Sciatic nerve (tissue), 2 donors: ENCODE measurements around the gene ZNF594. TPM values are rescaled to one million over a fixed set of nuclear protein-coding genes. Genes with fewer than 3 reads are reported as not detected.
"Not testable (repeated sequence)": the region's sequence is repeated elsewhere in the genome, so short reads cannot be mapped to it uniquely, and the experiment has no call there.

ENCODE experiments used
- ATAC-seq: fragments of 200-7000 bp; cut with Tn5 transposase; one replicate; pipeline ENCODE4 v1.9.1; 2020; ENCODE audit warnings: mild to moderate bottlenecking, moderate library complexity
- DNase-seq: peaks from one replicate; pipeline ENCODE4 v3.0.0-alpha.2; 2020; ENCODE audit warnings: low spot score
- intact Hi-C: fragments of 100-400 bp; cut with DNase I; formaldehyde crosslinking; loops from one replicate; pipeline ENCODE4 v1.14.2; 2022
- total RNA-seq: library from RNA; stranded (reverse); fragmentation: NEBNext Ultra II Directional; extraction: Animal tissue kit (Norgen Biotek cat#: 25700); gene quantifications from one replicate; pipeline ENCODE4 v1.2.1, GENCODE V29; 2021
- donor health status: DM: no; HTN: no; CAD: no.
- donor health status: DM: no; HTN: no; CAD: no.

ZNF594 gene
- 16.5 TPM for total RNA-seq

DNA sequence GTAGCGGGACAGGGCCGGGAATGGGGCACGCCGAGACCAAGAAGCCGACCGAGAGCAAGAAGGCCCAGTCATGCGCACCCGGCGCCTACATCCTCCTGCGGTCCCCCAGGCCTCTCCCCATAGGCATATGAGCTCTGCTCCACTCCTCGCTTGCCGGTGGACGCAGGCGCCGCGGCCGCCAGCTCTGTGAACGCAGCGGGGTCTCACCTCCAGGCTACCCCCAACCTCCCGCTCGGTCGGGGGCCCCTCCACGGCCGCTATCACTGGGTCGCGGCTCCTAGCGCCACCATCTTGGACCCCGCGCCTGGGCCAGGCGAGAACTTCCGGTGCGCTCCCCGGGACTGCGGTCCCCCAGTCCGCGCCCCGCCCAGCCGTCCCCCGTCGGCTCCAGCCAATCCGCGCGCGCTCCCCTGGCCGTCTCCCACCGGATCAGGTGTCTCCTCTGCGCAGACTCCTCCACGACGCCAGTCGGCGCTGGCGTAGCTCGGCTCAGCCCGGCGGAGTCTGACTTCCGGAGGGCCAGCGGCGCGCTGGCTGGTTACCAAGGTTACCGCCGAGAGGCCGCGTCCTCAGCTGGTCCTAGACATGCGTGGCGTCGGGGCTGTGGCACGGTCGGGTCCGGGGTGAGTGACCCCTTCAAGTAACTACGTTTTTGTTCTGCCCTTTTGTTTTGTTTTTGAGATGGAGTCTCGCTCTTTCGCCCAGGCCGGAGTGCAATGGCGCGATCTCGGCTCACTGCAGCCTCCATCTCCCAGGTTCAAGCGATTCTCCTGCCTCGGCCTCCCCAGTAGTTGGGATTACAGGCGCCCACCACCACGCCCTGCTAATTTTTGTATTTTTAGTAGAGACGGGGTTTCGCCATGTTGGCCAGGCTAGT lies at the start of gene ZNF594:
Gene ZNF594 (minus strand): TSS at position 328 of the 877 bp plus-strand sequence. CDS start 7,612 bp downstream, outside the sequence.
- DNase-seq (peak; percentile 97), ATAC-seq (peak; percentile 100)
- intact Hi-C loops = no loop called here

DNA sequence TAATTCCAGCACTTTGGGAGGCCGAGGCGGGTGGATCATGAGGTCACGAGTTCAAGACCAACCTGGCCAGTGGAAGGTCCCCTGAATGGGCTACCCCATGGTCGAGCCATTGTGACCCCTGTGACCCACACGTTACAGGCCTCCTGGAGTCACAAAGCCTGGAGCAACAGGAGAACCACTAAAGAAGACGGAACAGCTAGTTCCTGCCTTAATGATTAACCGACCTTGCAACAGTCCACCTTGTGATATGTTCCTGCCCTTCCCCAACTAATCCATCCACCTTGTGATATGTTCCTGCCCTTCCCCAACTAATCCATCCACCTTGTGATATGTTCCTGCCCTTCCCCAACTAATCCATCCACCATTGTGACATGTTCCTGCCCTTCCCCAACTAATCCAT lies 48.1 kb upstream of the ZNF594 start:
- ATAC-seq, DNase-seq, intact Hi-C loops: not testable (repeated sequence)

DNA sequence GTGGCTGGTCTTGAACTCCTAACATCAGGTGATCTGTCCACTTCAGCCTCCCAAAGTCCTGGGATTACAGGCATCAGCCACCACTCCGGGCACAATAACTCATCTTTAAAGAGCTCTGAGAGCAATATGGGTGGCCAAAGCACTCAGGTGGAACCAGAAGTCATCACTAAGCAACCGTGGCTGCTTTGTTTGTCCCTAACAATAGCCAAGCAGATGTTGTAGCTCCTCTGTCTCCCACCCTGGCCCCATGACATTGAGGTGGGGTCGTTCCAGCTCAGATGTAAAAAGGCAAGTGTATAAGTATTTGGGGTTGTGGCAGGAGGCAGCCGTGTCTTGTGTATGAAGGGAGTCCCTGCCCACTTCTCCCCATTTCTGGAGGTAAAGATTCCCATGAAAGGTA lies 46.7 kb upstream of the ZNF594 start:
- DNase-seq = no peak
- ATAC-seq = no peak
- intact Hi-C loops = no loop called here

DNA sequence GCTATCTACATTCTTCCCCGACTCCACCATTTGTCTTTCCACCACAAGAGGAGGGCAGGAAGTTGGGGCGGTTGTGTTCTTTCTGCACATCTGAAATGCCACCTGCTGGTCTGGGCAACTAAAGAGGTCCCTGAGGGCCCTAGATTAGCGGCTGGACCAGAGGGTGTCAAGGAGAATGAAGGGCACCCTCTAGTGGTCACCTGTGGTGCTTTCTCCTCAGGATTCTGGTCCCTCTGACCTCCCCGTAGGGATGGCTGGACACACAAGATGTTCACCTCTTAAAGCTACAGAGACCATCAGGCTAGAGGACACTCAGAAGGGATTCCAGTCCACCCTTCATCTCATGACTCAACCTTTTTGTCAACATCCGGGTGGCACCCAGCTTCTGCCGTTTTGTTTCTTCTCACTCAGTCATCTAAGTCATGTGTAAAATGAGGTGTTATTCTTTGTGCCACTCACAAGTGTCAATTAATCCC lies 45.9 kb upstream of the ZNF594 start:
- DNase-seq = no peak
- intact Hi-C loops = no loop called here
- ATAC-seq = peak; percentile 50

DNA sequence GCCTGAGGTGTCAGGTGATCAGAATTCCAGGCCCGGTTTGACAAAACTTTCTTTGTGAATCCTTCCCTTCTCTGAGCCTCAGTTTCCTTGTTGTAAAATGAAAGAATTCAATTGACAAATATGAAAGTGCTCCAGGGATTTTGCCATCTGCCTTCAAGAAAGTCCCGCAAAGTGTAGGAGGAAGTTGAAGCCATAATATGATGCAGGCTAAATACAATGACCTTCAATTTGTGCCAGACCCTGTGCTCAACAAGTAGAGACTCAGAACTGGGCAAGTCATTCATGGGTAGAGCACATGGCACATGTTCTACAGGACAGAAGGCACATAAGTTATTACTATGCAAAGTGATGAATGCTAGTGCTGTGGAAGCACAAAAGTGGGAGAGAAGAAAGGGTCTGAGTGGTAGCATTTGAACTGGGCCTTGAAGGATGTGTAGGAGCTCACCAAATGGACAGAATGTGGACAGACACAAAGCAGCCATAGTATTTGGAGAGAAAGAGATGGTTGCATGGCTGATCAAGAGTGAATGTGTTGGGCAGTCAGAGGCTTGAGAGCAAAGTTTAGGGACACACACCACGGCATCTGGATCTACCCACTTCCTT lies 45.4 kb upstream of the ZNF594 start:
- intact Hi-C loops = no loop called here
- no peak for DNase-seq
- ATAC-seq = no peak

DNA sequence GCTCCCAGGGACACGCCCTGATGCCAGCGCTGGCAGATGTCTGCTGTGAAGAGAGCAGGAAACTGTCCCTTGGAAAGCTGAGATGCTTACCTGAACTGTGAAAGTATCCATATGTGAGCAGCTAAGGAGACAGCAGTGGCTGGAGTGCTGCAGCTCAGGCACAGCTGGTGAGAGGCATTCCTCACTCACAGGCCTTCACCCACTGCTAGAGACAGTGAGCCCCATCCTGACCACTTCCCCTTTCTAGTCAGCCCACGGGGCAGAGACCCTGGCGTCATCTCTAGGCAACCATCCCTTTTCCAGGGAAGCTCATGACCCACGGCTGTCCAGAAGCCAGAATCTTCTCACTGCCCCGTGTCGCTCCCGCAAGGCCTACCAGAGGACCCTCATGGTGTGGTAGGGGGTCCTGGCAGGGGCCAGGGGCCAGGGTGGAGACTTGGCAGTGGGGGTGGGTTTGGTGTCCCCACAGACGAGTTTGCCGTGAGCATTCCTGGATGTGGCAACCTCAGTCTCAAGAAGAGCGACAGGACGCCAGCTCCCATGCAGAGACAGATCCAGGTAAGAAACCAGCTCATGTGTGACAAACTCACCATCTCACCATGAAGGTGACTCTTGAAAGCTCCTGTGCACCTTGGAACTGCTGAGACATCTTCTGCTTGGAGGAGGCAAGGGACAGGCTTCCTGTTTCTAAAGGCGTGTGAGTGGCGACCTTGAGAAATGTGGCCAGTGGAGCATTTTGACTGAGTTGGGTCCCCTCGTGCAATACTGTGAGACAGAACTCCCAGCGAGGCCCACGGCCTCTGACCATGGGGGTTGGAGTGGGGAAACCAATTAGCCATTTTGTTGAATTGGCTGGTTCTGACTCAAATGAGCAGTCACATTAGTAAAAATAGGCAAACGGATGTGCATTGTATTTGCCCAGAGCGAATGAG lies 43.2 kb upstream of the ZNF594 start, which contains the start of gene SCIMP:
Gene SCIMP (minus strand): TSS at position 216 of the 932 bp plus-strand sequence. CDS start 105 bp downstream, at position 111.
- DNase-seq = peak; percentile 68
- ATAC-seq = peak; percentile 82
- intact Hi-C loops = no loop called here

DNA sequence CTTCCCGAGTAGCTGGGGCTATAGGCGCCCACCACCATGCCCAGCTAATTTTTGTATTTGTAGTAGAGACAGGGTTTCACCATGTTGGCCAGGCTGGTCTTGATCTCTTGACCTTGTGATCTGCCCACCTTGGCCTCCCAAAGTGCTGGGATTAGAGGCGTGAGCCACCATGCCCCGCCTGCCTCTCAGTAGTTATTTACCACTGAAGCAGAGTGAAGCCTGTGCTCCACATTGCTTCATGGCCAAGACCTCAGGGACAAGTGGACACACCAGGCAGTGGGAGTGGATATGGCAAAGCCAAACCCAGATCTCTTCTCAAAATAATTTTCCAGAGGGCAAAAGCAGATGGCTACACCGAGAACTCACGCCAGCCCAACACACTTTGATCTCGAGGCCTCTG lies 41.8 kb upstream of the ZNF594 start:
- DNase-seq, ATAC-seq, intact Hi-C loops: not testable (repeated sequence)

DNA sequence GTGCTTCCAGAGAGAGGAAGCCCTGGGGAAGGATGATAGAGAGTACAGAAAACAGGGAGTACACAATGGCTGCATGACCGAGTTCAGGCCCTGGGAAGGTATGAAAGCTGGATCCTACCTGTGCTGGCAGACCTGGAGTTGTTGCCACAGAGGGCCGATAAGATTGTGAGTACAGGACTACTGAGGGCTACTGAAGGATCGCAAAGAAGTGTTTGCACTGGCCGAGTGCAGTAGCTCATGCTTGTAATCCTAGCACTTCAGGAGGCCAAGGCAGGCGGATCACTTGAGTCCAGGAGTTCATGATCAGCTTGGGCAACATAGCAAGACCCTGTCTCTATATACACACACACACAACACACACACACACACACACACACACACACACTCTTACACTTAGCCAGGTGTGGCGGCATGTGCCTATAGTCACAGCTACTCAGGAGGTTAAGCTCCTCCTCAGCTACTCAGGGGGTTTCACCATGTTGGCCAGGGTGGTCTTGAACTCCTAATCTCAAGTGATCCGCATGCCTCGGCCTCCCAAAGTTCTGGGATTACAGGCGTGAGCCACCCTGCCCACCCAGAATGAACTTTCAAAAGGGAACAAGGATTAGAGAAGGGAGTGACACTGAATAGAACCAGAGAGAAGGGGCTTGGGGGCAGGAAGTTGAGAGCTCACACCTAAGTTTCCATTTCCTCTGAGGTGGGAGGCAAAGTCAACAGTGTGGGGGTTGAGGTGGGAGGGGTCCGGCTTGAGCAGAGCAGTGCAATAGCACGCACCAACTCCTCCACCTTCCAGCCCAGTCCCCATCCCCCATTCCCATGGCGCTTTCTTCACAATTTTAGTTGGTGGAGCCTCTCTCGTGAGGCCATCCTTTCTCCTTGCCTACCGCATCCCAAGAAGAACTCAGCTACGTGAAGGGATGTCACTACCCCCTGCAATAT lies 35.5 kb upstream of the ZNF594 start:
- intact Hi-C loops = no loop called here
- no peak for ATAC-seq
- no peak for DNase-seq

DNA sequence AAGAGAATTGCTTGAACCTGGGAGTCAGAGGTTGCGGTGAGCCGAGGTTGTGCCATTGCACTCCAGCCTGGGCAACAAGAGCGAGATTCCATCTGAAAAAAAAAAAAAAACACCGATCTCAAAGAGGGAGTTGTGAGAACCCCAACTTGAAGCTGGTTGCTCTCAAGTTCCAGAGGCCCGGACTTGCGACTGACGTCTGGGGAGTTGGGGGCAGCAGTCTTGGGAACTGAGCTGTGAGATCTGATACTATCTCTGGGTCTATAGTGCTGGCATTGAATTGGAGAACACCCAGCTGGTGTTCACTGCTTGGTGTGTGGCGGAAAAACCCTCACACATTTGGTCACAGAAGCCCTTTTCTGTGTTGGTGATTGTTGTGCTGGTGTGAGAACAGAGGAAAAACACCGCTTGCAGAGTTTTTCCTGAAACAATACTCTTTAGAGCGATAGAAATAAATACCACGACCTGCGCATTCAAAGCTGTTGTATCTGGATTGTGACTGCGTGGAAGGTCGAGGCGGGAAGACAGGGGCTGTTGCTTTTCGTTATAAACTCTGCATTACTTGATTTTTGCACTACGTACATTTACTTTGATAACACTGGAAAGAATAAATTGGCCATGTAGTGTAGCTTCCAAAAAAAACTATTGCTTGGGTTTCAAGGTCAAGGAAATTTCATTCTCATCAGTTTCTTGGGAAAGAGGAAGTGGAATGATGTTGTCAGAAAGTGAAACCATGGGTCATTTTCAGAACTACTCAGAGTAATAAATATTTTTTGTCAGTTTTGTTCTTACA lies 34.2 kb upstream of the ZNF594 start:
- intact Hi-C loops = no loop called here
- peak; percentile 59 for ATAC-seq
- DNase-seq = no peak

DNA sequence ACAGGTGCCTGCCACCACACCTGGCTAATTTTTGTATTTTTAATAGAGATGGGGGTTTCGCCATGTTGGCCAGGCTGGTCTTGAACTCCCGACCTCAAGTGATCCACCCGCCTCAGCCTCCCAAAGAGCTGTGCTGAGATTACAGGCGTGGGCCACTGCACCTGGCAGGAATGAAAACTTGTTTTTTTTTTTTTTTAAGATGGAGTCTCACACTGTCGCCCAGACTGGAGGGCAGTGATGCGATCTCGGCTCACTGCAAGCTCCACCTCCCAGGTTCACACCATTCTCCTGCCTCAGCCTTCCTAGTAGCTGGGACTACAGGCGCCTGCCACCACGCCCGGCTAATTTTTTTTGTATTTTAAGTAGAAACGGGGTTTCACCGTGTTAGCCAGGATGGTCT lies 30.2 kb upstream of the ZNF594 start:
- DNase-seq, ATAC-seq: not testable (repeated sequence)

DNA sequence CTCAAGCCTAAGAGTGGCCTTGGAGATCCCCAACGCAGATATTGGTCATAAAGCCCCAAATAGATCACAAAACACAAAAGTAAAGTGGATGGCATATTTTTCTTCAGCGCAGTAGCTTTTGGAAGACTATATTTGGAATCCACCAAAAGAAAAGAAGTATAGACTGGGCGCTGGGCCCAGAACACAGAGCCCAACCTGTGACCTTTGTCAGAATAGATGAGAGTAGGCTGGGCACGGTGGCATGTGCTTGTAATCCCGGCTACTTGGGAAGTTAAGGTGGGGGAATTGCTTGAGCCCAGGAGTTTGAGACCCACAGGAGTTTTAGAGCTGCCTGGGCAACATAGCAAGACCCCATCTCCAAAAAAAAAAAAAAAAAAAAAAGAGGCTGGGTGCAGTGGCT lies 28.4 kb upstream of the ZNF594 start:
- intact Hi-C loops = no loop called here
- no peak for ATAC-seq
- no peak for DNase-seq

More for the DNA sequence above, 30.2 kb upstream of the ZNF594 start:
- intact Hi-C loops = not testable (repeated sequence)

DNA sequence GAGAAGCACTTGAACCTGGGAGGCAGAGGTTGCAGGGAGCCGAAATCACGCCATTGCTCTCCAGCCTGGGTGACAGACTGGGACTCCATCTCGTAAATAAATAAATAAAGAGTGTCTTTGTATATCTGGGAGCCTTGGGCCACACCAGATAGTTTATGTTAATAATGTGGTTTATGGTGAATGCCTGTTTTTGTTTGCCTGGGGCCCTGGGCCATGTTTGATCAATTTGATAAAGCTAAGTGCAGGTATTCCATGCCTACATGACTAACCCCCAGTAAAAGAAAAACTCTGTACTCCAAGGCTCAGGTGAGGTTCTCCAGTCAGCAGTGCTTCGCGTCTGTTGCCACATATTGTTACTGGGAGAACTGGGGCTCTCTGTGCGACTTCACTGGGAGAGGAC lies 27.9 kb upstream of the ZNF594 start:
- DNase-seq (no peak), ATAC-seq (no peak)
- intact Hi-C loops = no loop called here

DNA sequence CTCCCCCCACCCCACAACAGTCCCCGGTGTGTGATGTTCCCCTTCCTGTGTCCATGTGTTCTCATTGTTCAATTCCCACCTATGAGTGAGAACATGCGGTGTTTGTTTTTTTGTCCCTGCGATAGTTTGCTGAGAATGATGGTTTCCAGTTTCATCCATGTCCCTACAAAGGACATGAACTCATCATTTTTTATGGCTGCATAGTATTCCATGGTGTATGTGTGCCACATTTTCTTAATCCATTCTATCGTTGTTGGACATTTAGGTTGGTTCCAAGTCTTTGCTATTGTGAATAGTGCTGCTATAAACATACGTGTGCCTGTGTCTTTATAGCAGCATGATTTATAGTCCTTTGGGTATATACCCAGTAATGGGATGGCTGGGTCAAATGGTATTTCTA lies 25.9 kb upstream of the ZNF594 start:
- ATAC-seq, DNase-seq, intact Hi-C loops: not testable (repeated sequence)

DNA sequence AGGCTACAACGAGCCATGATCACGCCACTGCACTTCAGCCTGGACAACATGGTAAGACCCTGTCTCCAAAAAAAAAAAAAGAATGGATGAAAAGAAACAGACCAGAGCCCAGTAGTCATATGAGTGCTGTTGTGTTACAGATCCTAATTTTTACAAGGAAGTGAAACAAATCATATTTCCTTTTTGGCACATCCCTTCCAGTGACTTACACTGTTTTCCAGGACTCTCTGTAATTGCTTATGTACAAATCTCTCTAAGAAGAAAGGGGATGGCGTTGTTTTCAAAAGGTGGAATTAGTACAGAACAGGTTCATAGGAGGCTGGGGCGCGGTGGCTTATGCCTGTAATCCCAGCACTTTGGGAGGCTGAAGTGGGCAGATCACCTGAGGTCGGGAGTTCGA lies 19.8 kb upstream of the ZNF594 start:
- intact Hi-C loops = no loop called here
- ATAC-seq (peak; percentile 64), DNase-seq (no peak)

DNA sequence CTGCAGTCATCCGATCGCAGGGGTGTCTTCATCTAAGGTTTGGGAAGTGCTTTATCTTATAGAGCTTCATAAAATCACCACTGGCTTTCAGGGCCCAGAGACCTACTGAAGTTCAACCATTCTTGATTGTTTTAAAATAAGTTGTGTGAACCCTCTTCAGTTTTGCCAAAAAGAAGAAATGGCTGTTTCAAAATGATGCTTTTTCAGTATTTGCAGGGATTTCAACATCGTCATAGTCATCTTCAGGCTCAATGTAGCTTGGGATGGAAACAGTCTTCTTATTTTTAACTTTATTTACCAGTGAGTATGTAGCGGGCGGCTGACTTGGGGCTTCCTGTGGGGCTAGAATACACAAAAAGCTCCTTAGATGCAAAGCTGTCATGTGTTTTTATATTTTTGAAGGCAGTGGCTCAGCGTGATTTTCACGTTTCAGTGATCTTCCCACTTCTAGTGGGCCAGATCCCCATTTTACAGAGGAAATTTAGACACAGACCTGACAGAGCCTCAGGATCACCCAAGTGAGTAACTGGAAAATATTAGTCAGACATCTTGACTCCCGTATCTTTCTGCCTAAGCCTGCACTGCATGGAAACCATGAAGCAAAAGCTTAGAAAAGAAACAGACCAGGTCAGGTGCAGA lies 19.1 kb upstream of the ZNF594 start:
- peak; percentile 62 for ATAC-seq
- intact Hi-C loops = no loop called here
- no peak for DNase-seq

DNA sequence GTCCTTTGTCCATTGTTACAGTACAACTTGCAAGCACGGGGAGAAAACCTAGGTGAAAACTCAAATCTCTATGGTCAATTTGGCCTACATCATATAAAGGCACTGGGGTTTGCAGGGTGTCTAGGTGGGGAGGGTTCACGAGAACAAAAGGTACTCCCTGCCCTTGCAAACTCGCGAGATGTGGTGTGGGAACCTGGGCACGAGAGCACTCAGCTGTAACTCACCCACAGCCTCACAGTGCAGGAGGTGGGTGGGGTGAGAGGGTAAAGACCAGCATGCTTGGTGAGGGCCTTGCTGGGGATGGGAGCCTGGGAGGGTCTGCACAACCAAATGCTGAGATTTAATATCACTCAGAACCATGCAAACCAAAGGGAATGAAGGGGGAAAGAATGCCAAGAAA lies 18.4 kb upstream of the ZNF594 start:
- intact Hi-C loops = no loop called here
- ATAC-seq (no peak), DNase-seq (no peak)

DNA sequence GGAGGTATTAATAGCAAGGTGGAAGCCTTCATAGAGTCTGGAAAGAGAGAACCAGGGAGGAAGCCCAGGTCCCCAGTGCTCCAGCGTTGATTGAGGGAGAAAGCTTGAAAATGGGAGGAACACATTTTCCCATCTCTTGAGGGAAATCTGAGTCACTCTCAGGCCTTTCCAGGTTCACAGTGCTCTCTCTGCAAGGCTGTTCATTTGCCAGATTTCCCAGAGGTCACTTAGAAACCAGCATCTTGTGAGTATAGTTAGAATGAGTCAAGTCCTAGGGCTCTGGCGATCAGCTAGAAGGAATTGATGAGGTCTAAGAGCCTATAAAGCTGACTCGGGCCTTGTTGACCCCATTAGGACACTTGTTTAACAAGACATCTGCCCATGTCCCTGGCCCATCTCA lies 17.7 kb upstream of the ZNF594 start:
- intact Hi-C loops = no loop called here
- DNase-seq (no peak), ATAC-seq (no peak)
